ENCODE measurements around the gene CD38.

- TF ChIP-seq EZH2 (IDR thresholded peaks at IDR 0.05; ENCODE audit: low read length, missing control alignments) (no peak), CTCF (conservative IDR thresholded peaks at IDR 0.05 in 1 of 2, IDR thresholded peaks at IDR 0.05 in 1 of 2; ENCODE audit: low read depth in 1 of 2, low read length in 2 of 2) (no peak)
Measured at GRCh38 chr4:15848191-15848842, 70.2 kb downstream of the CD38 start.

Measured in fibroblast of lung (primary cell).